OCI-LY3 (cell line): ENCODE results near the gene GBX2.

Source experiments
- H2AFZ ChIP-seq: fragments of 200-600, 300-600 bp; shearing (Covaris generic); 2 replicates; pipeline ENCODE4 v1.6.0; 2014; ENCODE audit warnings: antibody characterized with exemption, low read depth, low read length
- H3K27ac ChIP-seq: fragments of 200-600, 300-600 bp; sonication (generic); 2 replicates; pipeline ENCODE4 v1.5.1; 2014; ENCODE audit warnings: mild to moderate bottlenecking, low read length, moderate library complexity, mixed read lengths
- H3K27me3 ChIP-seq: fragments of 200-600, 300-600 bp; sonication (generic); 2 replicates; pipeline ENCODE4 v1.6.1; 2014; ENCODE audit warnings: low read depth, low read length, mixed read lengths
- H3K36me3 ChIP-seq: fragments of 200-600, 300-600 bp; sonication (generic); replicated peaks from 2 replicates; pipeline ENCODE3; 2014; ENCODE audit warnings: low read depth, low read length, mixed read lengths
- H3K4me1 ChIP-seq: fragments of 300-600, 200-600 bp; sonication (generic); 2 replicates; pipeline ENCODE4 v1.6.1; 2014; ENCODE audit warnings: low read length, mixed read lengths
- H3K4me2 ChIP-seq: fragments of 200-600, 300-600 bp; sonication (generic); 2 replicates; pipeline ENCODE4 v1.6.1; 2014; ENCODE audit warnings: low read length, mixed read lengths
- H3K4me3 ChIP-seq: fragments of 300-600, 200-600 bp; sonication (generic); 2 replicates; pipeline ENCODE4 v1.5.1; 2014; ENCODE audit warnings: antibody characterized with exemption, mild to moderate bottlenecking, low read length, moderate library complexity
- H3K79me2 ChIP-seq: fragments of 300-600, 200-600 bp; shearing (Covaris generic); 2 replicates; pipeline ENCODE4 v1.6.1; 2014; ENCODE audit warnings: mild to moderate bottlenecking, low read length, mixed read lengths
- H3K9ac ChIP-seq: fragments of 300-600, 200-600 bp; shearing (Covaris generic); 2 replicates; pipeline ENCODE4 v1.6.0; 2014; ENCODE audit warnings: mild to moderate bottlenecking, low read length, moderate library complexity
- H3K9me3 ChIP-seq: fragments of 200-600, 300-600 bp; shearing (Covaris generic); 2 replicates; pipeline ENCODE4 v1.6.1; 2014; ENCODE audit warnings: low read length, mixed read lengths; ENCODE audit not compliant: insufficient read depth
- H4K20me1 ChIP-seq: fragments of 200-600, 300-600 bp; sonication (generic); 2 replicates; pipeline ENCODE4 v1.6.1; 2016; ENCODE audit warnings: low read length, mixed read lengths; ENCODE audit not compliant: insufficient read depth
- EZH2phosphoT487 ChIP-seq: fragments of 200-600 bp; shearing (Covaris generic); IDR thresholded peaks from 2 replicates; pipeline ENCODE4 v1.6.1; 2018; ENCODE audit warnings: antibody characterized with exemption, mixed run types, low read depth
- TF ChIP-seq, protein P1 (sequence below): fragments of 200-600, 300-600 bp; sonication (generic); IDR thresholded peaks from 2 replicates; pipeline ENCODE4 v1.5.1; 2014; ENCODE audit warnings: antibody characterized with exemption, low read length, low read depth

GBX2 gene

DNA sequence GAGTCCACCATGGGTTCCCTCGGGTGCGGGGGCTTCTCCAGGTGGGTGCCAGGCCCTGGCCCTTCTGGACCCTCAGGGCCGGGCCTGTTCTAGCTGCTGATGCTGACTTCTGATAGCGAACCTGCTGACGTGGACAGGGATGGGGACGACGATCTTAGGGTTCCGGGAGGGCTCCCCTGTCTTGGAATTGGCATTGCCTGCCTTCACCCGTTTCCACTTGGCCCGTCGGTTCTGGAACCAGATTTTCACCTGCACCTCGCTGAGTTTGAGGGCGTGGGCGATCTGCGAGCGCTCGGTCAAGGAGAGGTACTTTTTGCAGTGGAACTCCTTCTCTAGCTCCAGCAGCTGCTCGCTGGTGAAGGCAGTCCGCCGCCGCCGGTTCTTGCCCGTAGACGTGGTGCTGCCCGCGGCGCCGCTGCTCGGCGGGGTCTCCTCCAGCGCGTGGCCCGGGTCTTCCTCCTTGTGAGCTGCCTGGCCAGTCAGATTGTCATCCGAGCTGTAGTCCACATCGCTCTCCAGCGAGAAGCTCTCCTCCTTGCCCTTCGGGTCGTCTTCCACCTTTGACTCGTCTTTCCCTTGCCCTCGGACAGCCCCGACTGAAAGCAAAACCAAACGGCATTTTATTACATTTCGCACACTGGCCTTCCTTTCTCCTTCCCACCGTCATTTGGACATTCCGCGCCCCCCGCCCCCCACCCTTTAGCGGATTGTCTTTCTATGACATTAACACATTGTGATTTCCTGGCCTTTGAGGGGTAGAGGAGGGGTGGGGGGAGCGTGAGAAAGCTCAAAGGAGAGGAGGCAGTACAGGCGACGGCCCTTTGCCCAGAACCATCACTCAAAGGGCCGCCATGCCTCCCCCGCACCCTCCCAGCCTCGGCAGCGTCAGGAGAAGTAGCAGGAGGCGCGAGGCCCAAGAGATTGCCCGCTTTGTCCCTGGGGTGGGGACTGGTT, 2.1 kb downstream of the GBX2 start:
- no peak overlapping the region for H3K4me3 ChIP-seq
- no peak for TF ChIP-seq EZH2phosphoT487
- TF ChIP-seq, protein P1, sequence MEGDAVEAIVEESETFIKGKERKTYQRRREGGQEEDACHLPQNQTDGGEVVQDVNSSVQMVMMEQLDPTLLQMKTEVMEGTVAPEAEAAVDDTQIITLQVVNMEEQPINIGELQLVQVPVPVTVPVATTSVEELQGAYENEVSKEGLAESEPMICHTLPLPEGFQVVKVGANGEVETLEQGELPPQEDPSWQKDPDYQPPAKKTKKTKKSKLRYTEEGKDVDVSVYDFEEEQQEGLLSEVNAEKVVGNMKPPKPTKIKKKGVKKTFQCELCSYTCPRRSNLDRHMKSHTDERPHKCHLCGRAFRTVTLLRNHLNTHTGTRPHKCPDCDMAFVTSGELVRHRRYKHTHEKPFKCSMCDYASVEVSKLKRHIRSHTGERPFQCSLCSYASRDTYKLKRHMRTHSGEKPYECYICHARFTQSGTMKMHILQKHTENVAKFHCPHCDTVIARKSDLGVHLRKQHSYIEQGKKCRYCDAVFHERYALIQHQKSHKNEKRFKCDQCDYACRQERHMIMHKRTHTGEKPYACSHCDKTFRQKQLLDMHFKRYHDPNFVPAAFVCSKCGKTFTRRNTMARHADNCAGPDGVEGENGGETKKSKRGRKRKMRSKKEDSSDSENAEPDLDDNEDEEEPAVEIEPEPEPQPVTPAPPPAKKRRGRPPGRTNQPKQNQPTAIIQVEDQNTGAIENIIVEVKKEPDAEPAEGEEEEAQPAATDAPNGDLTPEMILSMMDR = no peak
- H3K9me3 ChIP-seq = no peaks in the 10 kb centered on the region
- no peaks in the 10 kb centered on the region for H3K27me3 ChIP-seq
- H3K36me3 ChIP-seq = no peaks in the 10 kb centered on the region
- no peak overlapping the region for H3K27ac ChIP-seq
- no peaks in the 10 kb centered on the region for H3K4me1 ChIP-seq
- H2AFZ ChIP-seq = no peak overlapping the region
- H3K9ac ChIP-seq = no peak overlapping the region
- no peaks in the 10 kb centered on the region for H4K20me1 ChIP-seq
- H3K79me2 ChIP-seq = no peaks in the 10 kb centered on the region
- H3K4me2 ChIP-seq = no peak overlapping the region

DNA sequence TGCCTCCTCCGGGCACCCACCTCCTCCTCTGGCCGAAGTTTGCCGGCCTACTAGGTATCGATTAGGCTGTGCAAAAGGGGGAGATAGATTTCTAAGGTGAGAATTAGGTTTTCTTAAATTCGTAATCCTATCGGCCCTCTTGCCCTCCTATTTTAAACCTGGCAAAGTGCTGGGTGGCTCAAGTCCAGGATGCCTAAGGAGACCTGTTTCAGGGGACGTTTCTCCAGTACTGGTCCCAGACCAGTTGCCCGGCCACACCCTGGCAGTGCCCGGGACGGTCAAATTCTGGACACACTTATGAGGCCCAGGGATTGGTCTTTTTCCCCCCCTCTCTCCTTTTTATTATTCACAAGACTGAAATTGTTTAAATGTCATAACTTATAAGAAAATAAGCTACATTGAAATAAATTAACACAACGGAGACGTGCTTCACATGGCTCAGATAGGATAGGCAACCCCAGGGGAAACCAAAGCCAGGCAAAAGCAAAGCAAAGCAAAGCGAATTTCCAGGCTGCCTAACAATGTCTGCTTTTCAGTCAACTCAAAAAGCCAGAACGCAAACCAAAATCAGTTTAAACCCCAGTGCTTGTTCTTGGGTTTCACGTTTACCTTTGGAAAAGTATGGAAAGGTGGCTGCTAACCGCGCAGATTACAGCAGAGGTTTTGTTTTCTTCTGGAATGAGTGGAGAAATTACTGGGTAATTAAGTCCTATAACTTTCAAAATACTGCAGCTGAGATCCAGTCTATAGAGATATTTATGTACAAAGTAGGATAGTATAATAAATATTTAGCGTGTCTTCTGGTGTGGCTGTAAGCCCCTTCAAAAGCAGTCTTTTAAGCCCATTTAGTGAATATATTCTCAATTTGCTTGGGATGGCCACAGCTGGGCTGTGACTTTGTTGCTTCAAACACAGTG, 3.0 kb downstream of the GBX2 start:
- H2AFZ ChIP-seq = no peak overlapping the region
- no peaks in the 10 kb centered on the region for H3K79me2 ChIP-seq
- H3K4me2 ChIP-seq = no peak overlapping the region
- no peak overlapping the region for H3K9ac ChIP-seq
- H3K27ac ChIP-seq = no peak overlapping the region
- H4K20me1 ChIP-seq = no peaks in the 10 kb centered on the region
- no peak overlapping the region for H3K4me3 ChIP-seq
- H3K27me3 ChIP-seq = no peaks in the 10 kb centered on the region
- no peaks in the 10 kb centered on the region for H3K4me1 ChIP-seq
- TF ChIP-seq, protein P1 = no peak
- no peak for TF ChIP-seq EZH2phosphoT487
- no peaks in the 10 kb centered on the region for H3K36me3 ChIP-seq
- no peaks in the 10 kb centered on the region for H3K9me3 ChIP-seq

DNA sequence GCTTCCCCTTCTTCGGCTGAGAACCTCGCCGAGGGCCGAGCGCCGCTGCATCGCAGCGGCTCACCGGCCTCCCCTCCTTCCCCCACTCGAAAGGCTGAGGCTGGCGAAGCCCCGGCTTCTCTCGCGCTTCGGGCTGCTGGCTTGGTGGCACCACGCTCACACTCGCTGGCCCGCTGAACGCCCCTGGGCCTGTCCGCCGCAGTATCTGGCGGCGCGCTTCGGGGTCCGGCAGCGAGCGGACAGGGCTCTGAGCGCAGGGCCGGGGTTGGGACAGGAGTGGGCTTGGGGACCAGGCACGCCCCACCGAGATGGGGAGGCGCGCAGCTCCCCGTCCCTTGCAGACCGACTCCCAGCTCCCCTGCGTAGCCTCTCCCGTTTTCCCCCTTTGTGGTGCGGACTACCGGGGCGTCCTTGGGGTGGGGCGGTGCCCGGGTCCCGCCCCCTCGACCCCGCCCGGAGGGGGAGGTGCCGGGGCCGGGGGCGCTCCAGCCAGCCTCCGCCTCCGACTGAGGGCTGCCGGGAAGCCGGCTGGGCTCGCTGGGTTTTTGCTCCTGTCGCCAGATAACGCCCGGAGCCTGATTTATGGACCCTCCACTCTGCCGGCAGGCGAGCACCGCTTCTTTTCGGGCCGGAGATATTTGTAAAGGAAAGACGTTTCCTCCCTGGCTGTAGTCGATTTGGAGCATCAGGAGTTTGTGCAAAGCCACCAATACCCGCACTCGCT, 3.8 kb downstream of the GBX2 start:
- Histone ChIP-seq H3K4me1 (no peaks in the 10 kb centered on the region), H4K20me1 (no peaks in the 10 kb centered on the region), H3K4me2 (no peak overlapping the region), H3K9me3 (no peaks in the 10 kb centered on the region), H2AFZ (no peak overlapping the region), H3K79me2 (no peaks in the 10 kb centered on the region), H3K4me3 (no peak overlapping the region), H3K9ac (no peak overlapping the region), H3K36me3 (no peaks in the 10 kb centered on the region), H3K27ac (no peak overlapping the region), H3K27me3 (no peaks in the 10 kb centered on the region)
- TF ChIP-seq EZH2phosphoT487 = no peak
- TF ChIP-seq, protein P1 = no peak
